Measurements from ENCODE around the gene SLC16A8.

SLC16A8 gene

DNA sequence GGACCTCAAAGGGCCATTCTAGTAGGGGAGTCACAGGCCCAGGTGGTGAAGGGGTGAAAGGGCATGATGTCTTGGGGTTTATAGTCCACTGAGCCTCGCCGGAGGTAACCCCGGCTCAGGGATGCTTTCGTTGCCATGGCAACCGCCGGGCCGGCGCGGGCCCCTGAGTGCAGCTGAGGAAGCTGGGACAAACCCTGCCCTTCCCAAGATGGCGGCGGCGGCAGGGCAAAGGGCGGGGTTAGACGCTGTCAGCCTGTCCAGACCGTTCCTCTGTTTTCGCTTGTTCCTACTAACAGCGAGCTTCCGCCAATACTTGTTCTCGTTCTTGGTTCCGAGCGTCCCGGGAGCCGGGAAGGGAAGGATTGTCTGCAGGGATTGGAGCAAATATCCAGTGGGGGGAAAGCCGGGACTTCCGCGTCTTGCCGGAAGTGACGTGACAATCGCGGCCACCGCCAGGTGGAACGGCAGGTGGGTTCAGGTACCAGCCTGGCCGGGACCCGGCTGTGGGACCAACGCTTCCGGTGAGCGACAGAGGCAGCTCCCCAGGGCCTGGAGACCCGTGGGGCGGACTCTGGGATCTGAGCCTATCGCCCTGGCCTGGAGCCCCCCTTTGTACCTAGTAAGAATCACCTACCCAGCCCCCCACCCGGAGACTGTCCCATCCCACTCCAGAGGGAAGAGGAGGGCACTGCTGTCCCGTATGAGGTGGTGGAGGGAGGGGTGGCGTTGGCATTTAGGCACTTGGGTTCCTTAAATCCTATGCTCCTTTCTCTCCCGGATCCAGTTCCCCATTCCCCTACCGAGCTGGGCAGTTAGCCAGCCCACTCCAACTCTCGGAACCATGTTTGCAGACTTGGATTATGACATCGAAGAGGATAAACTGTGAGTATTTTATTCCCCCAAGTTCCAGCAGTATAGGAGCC, 26.8 kb downstream of the SLC16A8 start, which contains the start of gene PICK1 (continued):
- TF ChIP-seq KLF1 (tag by site-specific recombination; IDR thresholded peaks at IDR 0.05) (no peak), ZFP37 (tag by site-specific recombination; IDR thresholded peaks at IDR 0.05) (no peak), ZNF830 (tag by site-specific recombination; IDR thresholded peaks at IDR 0.05; ENCODE audit: low read depth) (no peak), ZNF184 (tag by site-specific recombination; IDR thresholded peaks at IDR 0.05) (no peak), YY1 (tag by site-specific recombination; IDR thresholded peaks at IDR 0.05) (peak; percentile 94), ZNF239 (tag by site-specific recombination; IDR thresholded peaks at IDR 0.05) (no peak), ZBTB1 (tag by site-specific recombination; IDR thresholded peaks at IDR 0.05) (no peak), ZNF112 (tag by site-specific recombination; IDR thresholded peaks at IDR 0.05) (no peak), MEIS1 (CRISPR knock-in tag; IDR thresholded peaks at IDR 0.05; ENCODE audit: borderline replicate concordance) (no peak), ZNF23 (tag by site-specific recombination; IDR thresholded peaks at IDR 0.05; ENCODE audit: borderline replicate concordance) (no peak), KLF16 (tag by site-specific recombination; IDR thresholded peaks at IDR 0.05) (no peak; the same call in none of the 2 replicates), ZNF16 (tag by site-specific recombination; IDR thresholded peaks at IDR 0.05; ENCODE audit: low read depth) (no peak), HOXA7 (CRISPR knock-in tag; IDR thresholded peaks at IDR 0.05; ENCODE audit: borderline replicate concordance) (no peak), ZNF169 (tag by site-specific recombination; IDR thresholded peaks at IDR 0.05) (no peak), ZNF174 (tag by site-specific recombination; IDR thresholded peaks at IDR 0.05) (no peak), ZNF146 (tag by site-specific recombination; IDR thresholded peaks at IDR 0.05) (no peak)
- TF ChIP-seq, protein P1, sequence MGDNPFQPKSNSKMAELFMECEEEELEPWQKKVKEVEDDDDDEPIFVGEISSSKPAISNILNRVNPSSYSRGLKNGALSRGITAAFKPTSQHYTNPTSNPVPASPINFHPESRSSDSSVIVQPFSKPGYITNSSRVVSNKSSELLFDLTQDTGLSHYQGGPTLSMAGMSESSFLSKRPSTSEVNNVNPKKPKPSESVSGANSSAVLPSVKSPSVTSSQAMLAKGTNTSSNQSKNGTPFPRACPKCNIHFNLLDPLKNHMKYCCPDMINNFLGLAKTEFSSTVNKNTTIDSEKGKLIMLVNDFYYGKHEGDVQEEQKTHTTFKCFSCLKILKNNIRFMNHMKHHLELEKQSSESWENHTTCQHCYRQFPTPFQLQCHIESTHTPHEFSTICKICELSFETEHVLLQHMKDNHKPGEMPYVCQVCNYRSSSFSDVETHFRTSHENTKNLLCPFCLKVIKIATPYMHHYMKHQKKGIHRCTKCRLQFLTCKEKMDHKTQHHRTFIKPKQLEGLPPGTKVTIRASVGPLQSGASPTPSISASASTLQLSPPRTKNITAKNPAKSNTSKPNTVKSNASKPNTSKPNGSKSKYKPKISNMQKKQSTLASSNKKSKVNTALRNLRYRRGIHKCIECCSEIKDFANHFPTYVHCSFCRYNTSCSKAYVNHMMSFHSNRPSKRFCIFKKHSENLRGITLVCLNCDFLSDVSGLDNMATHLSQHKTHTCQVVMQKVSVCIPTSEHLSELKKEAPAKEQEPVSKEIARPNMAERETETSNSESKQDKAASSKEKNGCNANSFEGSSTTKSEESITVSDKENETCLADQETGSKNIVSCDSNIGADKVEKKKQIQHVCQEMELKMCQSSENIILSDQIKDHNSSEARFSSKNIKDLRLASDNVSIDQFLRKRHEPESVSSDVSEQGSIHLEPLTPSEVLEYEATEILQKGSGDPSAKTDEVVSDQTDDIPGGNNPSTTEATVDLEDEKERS (tag by site-specific recombination; IDR thresholded peaks at IDR 0.05) = no peak
- TF ChIP-seq, protein P2, sequence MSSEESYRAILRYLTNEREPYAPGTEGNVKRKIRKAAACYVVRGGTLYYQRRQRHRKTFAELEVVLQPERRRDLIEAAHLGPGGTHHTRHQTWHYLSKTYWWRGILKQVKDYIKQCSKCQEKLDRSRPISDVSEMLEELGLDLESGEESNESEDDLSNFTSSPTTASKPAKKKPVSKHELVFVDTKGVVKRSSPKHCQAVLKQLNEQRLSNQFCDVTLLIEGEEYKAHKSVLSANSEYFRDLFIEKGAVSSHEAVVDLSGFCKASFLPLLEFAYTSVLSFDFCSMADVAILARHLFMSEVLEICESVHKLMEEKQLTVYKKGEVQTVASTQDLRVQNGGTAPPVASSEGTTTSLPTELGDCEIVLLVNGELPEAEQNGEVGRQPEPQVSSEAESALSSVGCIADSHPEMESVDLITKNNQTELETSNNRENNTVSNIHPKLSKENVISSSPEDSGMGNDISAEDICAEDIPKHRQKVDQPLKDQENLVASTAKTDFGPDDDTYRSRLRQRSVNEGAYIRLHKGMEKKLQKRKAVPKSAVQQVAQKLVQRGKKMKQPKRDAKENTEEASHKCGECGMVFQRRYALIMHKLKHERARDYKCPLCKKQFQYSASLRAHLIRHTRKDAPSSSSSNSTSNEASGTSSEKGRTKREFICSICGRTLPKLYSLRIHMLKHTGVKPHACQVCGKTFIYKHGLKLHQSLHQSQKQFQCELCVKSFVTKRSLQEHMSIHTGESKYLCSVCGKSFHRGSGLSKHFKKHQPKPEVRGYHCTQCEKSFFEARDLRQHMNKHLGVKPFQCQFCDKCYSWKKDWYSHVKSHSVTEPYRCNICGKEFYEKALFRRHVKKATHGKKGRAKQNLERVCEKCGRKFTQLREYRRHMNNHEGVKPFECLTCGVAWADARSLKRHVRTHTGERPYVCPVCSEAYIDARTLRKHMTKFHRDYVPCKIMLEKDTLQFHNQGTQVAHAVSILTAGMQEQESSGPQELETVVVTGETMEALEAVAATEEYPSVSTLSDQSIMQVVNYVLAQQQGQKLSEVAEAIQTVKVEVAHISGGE (tag by site-specific recombination; conservative IDR thresholded peaks at IDR 0.05; ENCODE audit: low read depth) = peak; percentile 91
- TF ChIP-seq, protein P3, sequence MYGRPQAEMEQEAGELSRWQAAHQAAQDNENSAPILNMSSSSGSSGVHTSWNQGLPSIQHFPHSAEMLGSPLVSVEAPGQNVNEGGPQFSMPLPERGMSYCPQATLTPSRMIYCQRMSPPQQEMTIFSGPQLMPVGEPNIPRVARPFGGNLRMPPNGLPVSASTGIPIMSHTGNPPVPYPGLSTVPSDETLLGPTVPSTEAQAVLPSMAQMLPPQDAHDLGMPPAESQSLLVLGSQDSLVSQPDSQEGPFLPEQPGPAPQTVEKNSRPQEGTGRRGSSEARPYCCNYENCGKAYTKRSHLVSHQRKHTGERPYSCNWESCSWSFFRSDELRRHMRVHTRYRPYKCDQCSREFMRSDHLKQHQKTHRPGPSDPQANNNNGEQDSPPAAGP (tag by site-specific recombination; IDR thresholded peaks at IDR 0.05) = peak; percentile 51; the same call in 1 of the 2 replicates
- TF ChIP-seq, protein P4, sequence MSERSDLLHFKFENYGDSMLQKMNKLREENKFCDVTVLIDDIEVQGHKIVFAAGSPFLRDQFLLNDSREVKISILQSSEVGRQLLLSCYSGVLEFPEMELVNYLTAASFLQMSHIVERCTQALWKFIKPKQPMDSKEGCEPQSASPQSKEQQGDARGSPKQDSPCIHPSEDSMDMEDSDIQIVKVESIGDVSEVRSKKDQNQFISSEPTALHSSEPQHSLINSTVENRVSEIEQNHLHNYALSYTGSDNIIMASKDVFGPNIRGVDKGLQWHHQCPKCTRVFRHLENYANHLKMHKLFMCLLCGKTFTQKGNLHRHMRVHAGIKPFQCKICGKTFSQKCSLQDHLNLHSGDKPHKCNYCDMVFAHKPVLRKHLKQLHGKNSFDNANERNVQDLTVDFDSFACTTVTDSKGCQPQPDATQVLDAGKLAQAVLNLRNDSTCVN (tag by site-specific recombination; optimal IDR thresholded peaks at IDR 0.05) = peak; percentile 43
- TF ChIP-seq, protein P5, sequence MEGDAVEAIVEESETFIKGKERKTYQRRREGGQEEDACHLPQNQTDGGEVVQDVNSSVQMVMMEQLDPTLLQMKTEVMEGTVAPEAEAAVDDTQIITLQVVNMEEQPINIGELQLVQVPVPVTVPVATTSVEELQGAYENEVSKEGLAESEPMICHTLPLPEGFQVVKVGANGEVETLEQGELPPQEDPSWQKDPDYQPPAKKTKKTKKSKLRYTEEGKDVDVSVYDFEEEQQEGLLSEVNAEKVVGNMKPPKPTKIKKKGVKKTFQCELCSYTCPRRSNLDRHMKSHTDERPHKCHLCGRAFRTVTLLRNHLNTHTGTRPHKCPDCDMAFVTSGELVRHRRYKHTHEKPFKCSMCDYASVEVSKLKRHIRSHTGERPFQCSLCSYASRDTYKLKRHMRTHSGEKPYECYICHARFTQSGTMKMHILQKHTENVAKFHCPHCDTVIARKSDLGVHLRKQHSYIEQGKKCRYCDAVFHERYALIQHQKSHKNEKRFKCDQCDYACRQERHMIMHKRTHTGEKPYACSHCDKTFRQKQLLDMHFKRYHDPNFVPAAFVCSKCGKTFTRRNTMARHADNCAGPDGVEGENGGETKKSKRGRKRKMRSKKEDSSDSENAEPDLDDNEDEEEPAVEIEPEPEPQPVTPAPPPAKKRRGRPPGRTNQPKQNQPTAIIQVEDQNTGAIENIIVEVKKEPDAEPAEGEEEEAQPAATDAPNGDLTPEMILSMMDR (tag by site-specific recombination; IDR thresholded peaks at IDR 0.05) = 0 out of 2 replicates have a peak, but pooled peaks have one; percentile 39
- TF ChIP-seq, protein P6, sequence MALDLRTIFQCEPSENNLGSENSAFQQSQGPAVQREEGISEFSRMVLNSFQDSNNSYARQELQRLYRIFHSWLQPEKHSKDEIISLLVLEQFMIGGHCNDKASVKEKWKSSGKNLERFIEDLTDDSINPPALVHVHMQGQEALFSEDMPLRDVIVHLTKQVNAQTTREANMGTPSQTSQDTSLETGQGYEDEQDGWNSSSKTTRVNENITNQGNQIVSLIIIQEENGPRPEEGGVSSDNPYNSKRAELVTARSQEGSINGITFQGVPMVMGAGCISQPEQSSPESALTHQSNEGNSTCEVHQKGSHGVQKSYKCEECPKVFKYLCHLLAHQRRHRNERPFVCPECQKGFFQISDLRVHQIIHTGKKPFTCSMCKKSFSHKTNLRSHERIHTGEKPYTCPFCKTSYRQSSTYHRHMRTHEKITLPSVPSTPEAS (tag by site-specific recombination; IDR thresholded peaks at IDR 0.05) = no peak
- TF ChIP-seq, protein P7, sequence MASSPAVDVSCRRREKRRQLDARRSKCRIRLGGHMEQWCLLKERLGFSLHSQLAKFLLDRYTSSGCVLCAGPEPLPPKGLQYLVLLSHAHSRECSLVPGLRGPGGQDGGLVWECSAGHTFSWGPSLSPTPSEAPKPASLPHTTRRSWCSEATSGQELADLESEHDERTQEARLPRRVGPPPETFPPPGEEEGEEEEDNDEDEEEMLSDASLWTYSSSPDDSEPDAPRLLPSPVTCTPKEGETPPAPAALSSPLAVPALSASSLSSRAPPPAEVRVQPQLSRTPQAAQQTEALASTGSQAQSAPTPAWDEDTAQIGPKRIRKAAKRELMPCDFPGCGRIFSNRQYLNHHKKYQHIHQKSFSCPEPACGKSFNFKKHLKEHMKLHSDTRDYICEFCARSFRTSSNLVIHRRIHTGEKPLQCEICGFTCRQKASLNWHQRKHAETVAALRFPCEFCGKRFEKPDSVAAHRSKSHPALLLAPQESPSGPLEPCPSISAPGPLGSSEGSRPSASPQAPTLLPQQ (tag by site-specific recombination; IDR thresholded peaks at IDR 0.05) = peak; percentile 47; the same call in 1 of the 2 replicates

All from HEK293 (cell line).